ES-I3 (cell line): ENCODE measurements around the gene CA11.
"Not testable (repeated sequence)": the region's sequence is repeated elsewhere in the genome, so short reads cannot be mapped to it uniquely, and the experiment has no call there.

ENCODE experiments used
- H3K36me3 ChIP-seq: 2 replicates; pipeline ENCODE4 v1.6.1; 2013; ENCODE audit warnings: mild to moderate bottlenecking, low read length, control low read depth, moderate library complexity; ENCODE audit not compliant: insufficient read depth
- H3K4me1 ChIP-seq: 2 replicates; pipeline ENCODE4 v1.6.1; 2013; ENCODE audit warnings: mild to moderate bottlenecking, control low read depth, low read length; ENCODE audit not compliant: insufficient read depth
- H3K9ac ChIP-seq: 2 replicates; pipeline ENCODE4 v1.6.1; 2013; ENCODE audit warnings: low read depth, mild to moderate bottlenecking, low read length, moderate library complexity
- H3K9me3 ChIP-seq: 2 replicates; pipeline ENCODE4 v1.6.1; 2013; ENCODE audit warnings: mild to moderate bottlenecking, low read length, moderate library complexity; ENCODE audit not compliant: control insufficient read depth, insufficient read depth

Gene CA11

GRCh38 chr19:48646001-48646721, at the start of gene CA11:
CA11 (minus strand) TSS chr19:48646187; CDS start chr19:48645632, 555 bp downstream.
- Histone ChIP-seq H3K36me3 (no peaks in the 10 kb centered on the region), H3K4me1 (peaks cover 4% of the 10 kb centered on the region), H3K9ac (peak within 1 kb of the TSS; percentile 60), H3K9me3 (no peaks in the 10 kb centered on the region)

DNA sequence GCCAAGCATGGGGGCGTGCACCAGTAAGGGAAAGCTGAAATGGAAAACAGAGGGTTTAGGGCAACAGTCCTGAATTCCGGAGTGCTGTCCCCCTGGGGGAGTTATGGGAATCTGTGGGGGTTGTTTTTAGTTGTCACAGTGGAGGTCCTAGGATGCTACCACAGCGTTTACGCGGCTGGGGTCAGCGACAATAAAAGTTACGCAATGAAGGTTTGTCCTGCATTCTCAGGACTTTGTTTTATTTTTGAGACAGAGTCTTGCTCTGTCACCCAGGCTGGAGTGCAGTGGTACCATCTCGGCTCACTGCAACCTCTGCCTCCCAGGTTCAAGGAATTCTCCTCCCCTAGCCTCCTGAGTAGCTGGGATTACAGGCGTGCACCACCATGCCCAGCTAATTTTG, 47.6 kb upstream of the CA11 start:
- not testable (repeated sequence) for H3K4me1 ChIP-seq, H3K36me3 ChIP-seq, H3K9ac ChIP-seq, H3K9me3 ChIP-seq

DNA sequence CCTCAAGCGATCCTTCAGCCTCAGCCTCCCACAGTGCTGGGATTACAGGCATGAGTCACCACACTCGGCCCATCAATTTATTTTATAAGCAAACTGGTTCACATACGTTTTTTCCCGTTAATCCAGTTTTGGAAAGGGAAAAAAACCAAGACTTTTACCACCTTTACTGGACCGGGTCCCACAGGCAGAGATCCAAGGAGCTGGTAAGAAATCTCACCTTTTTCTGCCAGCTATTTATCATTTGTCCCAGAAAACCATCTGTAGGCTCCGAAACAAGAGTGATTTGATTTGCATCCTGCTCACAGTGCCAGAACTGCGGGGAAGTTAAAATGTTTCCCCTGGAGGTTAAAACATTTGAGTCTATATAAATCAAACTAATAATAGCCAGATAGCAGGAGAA, 43.5 kb upstream of the CA11 start:
- no peaks in the 10 kb centered on the region; the same call in 1 of the 2 replicates for H3K9me3 ChIP-seq
- no peaks in the 10 kb centered on the region for H3K36me3 ChIP-seq
- no peak overlapping the region for H3K9ac ChIP-seq
- H3K4me1 ChIP-seq, result no peaks in the 10 kb centered on the region

DNA sequence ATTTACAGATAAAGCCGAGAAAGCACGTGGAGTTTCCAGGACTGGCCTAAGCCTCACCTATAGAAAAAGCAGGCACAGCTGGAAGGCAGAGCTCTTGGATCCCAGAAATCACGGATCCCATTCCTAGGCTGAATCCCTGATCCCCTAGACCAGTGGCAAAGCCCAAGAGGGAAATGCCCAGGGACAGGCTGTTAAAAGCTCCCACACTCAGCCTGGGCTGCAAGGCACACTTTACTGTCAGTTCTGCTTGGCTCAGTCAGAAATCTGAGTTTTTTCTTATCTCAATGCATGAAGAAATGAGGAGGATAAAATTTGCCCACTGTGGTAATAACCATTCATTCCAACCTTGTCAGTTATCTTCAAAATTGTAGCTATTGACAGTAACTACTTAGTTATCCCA, 41.8 kb upstream of the CA11 start:
- Histone ChIP-seq H3K36me3 (no peaks in the 10 kb centered on the region), H3K9ac (no peak overlapping the region), H3K4me1 (no peaks in the 10 kb centered on the region), H3K9me3 (no peaks in the 10 kb centered on the region)

- not testable (repeated sequence) for H3K4me1 ChIP-seq, H3K9ac ChIP-seq
Observed at GRCh38 chr19:48686637-48687036, 40.6 kb upstream of the CA11 start.

DNA sequence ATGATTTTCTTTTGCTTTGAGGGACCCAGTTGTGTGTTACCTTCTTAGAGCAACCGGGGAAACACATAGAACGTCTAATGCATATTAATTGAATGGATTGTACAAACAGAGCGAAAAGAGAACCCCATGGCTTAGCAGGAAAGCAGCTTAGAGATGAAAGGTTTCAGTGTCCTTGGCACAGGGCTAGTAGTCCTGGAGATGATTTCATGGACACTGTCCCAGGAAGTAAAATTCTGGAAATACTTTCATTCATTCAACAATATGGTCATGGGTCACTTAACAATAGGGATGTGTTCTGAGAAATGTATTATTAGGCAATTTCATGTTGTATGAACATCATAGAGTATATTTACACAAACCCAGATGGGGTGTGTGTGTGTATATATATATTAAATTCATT, 40.1 kb upstream of the CA11 start:
- Histone ChIP-seq H3K9ac (no peak overlapping the region), H3K9me3 (no peaks in the 10 kb centered on the region), H3K4me1 (no peaks in the 10 kb centered on the region), H3K36me3 (no peaks in the 10 kb centered on the region)

More at GRCh38 chr19:48686637-48687036, 40.6 kb upstream of the CA11 start:
- not testable (repeated sequence) for H3K9me3 ChIP-seq, H3K36me3 ChIP-seq

DNA sequence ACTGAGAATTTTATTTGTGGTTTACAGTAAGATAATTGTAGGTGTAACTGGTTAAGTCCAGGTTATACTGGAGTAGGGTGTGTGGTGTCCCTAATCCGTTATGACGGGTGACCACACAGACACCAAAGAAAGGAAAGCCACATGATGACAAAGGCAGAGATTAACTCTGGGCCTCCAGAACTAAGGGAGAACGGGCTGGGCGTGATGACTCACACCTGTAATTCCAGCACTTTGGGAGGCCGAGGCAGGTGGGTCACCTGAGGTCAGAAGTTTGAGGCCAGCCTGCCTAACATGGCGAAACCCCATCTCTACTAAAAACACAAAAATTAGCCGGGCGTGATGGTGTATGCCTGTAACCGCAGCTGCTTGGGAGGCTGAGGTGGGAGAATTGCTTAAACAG, 39.6 kb upstream of the CA11 start:
- no peaks in the 10 kb centered on the region for H3K9me3 ChIP-seq
- H3K36me3 ChIP-seq, result no peaks in the 10 kb centered on the region
- no peak overlapping the region for H3K9ac ChIP-seq
- no peaks in the 10 kb centered on the region for H3K4me1 ChIP-seq

GRCh38 chr19:48683349-48683748, 37.4 kb upstream of the CA11 start:
- Histone ChIP-seq H3K36me3 (no peaks in the 10 kb centered on the region), H3K4me1 (no peaks in the 10 kb centered on the region), H3K9ac (no peak overlapping the region), H3K9me3 (no peaks in the 10 kb centered on the region)

DNA sequence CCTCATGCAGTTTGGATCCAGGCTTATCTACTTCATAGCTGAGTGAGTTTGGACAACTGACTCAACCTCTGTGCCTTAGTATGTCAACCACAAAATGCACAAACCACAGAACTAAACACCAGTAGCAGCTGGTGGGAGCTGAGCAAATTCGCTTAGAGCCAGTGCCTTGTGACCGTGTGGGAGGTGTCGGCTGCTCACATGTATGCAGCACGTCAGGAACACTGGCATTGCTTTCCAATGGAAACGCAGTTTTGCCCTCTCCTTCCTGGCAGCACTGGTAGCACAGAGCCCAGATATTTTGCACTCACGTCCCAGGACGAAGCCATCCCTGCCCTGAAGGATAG, 35.1 kb upstream of the CA11 start:
- Histone ChIP-seq H3K36me3 (no peaks in the 10 kb centered on the region), H3K9me3 (no peaks in the 10 kb centered on the region), H3K9ac (no peak overlapping the region), H3K4me1 (no peaks in the 10 kb centered on the region)

GRCh38 chr19:48680436-48681126, 34.6 kb upstream of the CA11 start:
- Histone ChIP-seq H3K4me1 (peaks cover 3% of the 10 kb centered on the region; the same call in 1 of the 2 replicates), H3K36me3 (no peaks in the 10 kb centered on the region), H3K9ac (no peak overlapping the region), H3K9me3 (no peaks in the 10 kb centered on the region)

DNA sequence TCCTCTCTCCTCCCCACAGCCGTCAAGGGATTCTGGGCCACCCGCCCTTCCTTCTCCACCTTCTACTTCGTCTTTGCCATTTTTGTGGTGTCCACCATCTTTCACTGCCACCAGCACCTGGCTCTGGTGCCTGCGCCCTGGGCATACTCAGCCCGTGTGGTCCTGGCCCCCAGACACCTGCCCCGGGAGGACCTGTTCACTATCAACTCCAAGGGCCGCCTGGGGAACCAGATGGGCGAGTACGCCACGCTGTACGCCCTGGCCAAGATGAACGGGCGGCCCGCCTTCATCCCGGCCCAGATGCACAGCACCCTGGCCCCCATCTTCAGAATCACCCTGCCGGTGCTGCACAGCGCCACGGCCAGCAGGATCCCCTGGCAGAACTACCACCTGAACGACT, 34.0 kb upstream of the CA11 start:
- not testable (repeated sequence) for H3K4me1 ChIP-seq, H3K9ac ChIP-seq, H3K36me3 ChIP-seq

DNA sequence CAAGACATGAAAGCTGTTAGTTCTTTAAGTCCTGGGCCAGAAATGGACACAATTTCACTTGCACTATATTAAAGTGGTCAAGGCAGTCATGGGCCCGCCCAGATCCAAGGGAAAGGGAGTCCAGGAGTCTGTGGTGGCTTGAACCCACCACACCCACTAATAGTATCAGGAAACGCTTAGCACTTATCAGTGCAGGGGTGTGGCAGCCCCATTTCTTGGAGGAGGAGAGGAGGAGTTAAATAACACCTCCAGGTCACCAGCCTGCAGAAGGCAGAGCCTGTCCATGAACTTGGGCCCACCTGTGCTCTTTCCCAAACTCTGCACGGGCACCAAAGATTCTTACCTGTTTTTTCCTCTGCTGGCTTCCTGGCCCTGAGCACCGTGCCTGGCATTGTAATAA, 32.2 kb upstream of the CA11 start:
- Histone ChIP-seq H3K36me3 (no peaks in the 10 kb centered on the region), H3K4me1 (peaks cover 17% of the 10 kb centered on the region), H3K9me3 (no peaks in the 10 kb centered on the region), H3K9ac (no peak overlapping the region)

More for the DNA sequence above, 34.0 kb upstream of the CA11 start:
- not testable (repeated sequence) for H3K9me3 ChIP-seq

GRCh38 chr19:48676887-48677286, 30.9 kb upstream of the CA11 start:
- Histone ChIP-seq H3K36me3 (no peaks in the 10 kb centered on the region), H3K4me1 (peaks cover 17% of the 10 kb centered on the region), H3K9ac (no peak overlapping the region), H3K9me3 (no peaks in the 10 kb centered on the region)

DNA sequence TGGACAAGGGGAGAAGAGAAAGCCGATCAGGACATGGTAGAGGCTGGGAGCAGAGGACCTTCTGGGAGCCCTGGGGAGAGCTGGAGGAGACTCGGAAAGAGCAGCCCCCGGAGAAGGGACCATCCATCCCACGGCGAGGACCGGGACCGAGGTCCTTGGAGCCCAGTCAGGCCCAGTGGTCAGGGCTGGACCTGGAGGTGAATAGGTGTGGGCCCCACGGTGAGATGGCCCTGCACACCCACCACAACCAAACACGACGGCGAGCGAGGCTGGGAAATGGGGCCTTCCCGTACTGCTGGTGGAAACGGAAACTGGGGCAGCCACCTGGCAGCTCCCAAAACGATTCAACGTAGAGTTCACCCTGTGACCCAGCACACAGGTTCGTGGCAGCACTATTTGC, 30.5 kb upstream of the CA11 start:
- Histone ChIP-seq H3K36me3 (no peaks in the 10 kb centered on the region), H3K9ac (no peak overlapping the region), H3K4me1 (peaks cover 17% of the 10 kb centered on the region), H3K9me3 (no peaks in the 10 kb centered on the region)
